Subcutaneous adipose tissue (tissue), 4 donors: ENCODE results near the gene NREP. TPM values are rescaled to one million over a fixed set of nuclear protein-coding genes. Genes with fewer than 3 reads are reported as not detected.

Experiments
- total RNA-seq, 4 donors: library from RNA; depleted of rRNA; stranded (reverse); fragments of >200 nt; gene quantifications; one replicate each; pipeline ENCODE4 v1.1.0, GENCODE V29; 2016
- TF ChIP-seq, protein P1 (sequence below): fragments of 450-650 bp; IDR thresholded peaks from one replicate; pipeline ENCODE4 v1.5.1; 2016; ENCODE audit warnings: low read depth, mild to moderate bottlenecking, control low read depth, antibody characterized with exemption, moderate library complexity

The NREP gene
- total RNA-seq, 4 donors from 2014 or later, result 3.9 to 8.5 (median 7.1) TPM

DNA sequence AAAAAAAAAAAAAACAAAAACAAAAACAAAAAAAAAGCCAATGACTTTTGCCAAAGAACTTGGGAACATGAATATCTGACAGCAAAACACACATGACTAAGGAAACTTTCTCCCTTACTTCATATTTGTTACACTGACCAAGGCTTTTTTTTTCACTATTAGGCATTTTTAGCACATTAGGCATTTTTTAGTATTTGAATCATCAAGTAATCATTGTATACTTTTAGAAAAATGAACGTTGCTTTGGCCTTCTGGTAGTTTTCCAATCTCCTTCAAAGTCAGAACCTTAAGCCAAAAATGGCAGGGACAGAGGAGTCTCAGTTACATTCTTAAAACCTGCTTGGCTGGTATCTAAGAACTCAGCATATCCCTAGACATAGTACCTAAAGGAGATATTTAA, 19.3 kb downstream of the NREP start:
- TF ChIP-seq, protein P1, sequence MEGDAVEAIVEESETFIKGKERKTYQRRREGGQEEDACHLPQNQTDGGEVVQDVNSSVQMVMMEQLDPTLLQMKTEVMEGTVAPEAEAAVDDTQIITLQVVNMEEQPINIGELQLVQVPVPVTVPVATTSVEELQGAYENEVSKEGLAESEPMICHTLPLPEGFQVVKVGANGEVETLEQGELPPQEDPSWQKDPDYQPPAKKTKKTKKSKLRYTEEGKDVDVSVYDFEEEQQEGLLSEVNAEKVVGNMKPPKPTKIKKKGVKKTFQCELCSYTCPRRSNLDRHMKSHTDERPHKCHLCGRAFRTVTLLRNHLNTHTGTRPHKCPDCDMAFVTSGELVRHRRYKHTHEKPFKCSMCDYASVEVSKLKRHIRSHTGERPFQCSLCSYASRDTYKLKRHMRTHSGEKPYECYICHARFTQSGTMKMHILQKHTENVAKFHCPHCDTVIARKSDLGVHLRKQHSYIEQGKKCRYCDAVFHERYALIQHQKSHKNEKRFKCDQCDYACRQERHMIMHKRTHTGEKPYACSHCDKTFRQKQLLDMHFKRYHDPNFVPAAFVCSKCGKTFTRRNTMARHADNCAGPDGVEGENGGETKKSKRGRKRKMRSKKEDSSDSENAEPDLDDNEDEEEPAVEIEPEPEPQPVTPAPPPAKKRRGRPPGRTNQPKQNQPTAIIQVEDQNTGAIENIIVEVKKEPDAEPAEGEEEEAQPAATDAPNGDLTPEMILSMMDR, result no peak

DNA sequence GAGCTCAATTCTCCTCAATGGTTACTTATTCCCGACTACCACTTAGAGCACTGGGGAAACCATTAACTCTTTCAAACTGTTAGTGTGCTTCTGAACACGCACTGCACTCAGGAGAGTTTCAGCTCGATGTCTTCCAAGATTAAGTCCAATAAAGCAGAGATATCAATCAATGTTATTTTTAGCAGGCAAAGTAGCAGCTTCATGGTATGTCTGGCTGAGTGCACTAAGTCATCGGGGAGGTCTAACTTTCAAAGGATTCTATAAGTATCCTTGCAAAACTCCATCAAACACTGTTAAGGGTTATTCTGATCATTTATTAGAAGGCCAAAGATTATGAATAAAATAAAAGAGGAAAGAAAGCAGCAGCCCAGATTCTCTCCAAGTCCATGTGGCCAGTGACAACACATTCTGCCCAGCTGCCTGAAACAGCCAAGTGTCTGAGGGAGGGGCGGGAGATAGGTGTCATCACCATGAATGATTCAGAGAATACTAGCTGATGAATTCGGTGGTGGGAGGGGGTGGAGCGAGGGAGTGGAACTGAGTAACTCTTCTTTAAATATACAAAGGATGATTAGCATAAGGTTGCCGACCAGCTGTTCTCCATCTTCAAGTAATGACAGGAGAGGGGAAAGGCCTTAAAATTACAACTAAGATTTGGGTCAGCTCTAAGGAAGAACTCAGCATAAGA, 21.3 kb downstream of the NREP start:
- TF ChIP-seq, protein P1, result no peak

DNA sequence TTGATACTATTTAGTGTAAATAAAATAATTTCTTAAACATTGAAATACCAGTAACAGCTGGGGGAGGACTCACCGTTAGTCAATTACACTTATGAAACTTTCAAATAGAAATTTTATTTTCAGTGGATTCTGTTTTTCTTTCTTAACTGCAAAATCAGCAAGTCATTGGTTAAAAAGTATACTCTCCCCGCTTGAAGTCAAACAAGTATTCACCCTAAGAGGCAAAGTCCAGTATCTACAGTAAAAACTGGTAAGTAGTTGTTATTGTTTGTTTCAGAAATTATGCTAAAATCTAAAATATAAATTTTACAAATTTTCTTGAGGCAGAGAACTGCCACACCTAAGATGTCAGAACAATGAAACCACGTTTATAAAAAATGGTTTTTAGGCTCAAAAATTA, 22.4 kb downstream of the NREP start:
- TF ChIP-seq, protein P1, result no peak

DNA sequence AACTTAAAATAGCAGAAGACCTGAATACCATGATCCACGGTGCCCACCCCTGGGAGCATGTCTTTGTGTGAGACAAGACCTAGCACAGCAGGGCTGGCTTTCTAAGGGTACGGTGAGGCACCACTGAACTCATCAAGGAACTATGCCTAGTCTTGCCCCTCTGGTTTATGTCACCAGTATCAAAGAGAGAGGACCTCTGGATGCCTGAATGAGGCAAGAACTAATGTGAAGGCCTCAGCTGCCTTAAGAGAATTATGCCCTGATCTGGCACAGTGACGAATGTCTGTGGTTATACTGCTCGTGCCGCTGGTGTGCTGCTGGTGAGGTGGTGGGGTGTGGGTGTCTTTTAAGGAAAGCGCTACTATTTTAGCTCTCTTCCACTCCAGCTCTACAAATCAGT, 23.0 kb downstream of the NREP start:
- TF ChIP-seq, protein P1, result no peak

DNA sequence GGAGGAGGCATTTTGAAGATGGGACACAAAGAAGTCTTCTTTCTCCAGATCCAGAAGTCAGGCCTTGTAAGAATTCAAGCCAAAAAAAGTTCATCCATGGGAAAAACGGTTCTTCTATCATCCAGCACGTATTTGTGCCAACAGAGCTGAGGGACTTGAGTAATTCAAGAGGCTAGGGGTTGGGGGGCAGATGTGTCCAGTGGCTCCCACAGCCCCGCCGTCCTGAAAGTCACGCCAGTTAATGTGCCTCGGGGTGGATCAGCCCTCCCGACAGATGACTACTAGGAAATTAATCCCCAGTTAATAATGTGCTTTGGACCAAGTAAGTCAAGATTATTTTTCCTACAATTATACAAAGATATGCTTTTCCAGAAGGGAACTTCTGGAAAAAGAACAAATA, 23.4 kb downstream of the NREP start:
- TF ChIP-seq, protein P1, result no peak

DNA sequence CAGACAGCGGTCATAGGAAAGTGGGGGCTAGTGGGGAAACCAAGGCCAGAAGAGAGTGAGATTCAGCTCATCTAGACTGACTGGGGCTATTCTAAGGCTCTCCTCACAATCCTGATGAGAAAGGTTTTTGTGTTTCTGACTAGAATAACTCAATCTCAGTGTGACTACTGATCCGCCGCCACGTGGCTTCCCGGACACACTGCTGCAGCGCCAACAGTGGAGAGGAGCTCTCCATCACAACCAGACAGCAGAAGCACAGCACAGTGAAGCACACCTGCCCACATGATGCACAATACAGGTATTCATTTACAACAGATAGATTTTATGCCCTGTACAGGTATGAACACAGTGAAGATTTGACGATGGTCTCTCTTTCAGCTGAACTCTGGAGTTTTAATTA, 25.4 kb downstream of the NREP start:
- TF ChIP-seq, protein P1, result no peak

DNA sequence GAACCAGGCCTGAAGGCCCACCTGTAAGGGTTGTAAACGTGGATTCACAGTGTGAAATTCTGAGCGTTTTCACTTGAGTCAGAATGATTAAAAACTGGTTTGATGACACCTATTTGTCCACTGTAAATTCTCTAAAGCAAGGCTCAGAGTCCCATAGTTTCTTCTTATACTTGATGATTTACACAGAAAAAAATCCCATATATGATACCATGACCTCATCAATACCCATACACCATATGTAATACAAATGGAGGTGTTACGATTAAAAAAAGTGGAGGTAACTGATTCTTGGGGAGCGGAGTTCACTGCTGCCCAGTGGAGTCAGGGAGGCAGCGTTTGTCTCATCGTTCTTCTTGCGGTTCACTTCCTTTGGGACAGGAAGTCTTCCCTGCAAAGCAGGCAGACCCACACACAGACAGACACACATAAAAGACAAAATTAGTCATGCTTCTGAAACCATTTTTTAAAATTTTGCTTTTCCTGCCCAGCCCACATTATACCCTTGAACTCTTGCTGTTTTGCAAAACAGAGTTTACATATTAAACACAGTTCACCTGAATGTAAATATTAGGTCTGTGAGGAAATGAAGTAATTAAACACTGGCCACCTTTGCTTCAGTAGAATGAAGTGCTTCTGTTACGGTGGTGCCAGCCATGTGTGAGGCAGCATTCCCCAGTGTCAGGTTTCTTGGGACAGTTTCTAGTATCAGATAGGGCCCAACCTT, 26.2 kb downstream of the NREP start:
- TF ChIP-seq, protein P1, result no peak
